Hepatocyte (in vitro differentiated cells): ENCODE measurements around the gene TSPO2.

Experiments used
- EZH2phosphoT487 ChIP-seq: fragments of 200-600 bp; sonication (generic); IDR thresholded peaks from one replicate; pipeline ENCODE4 v1.6.1; 2018; ENCODE audit warnings: antibody characterized with exemption, mild to moderate bottlenecking, low read depth, moderate library complexity; ENCODE audit not compliant: unreplicated experiment, severe bottlenecking
- TF ChIP-seq, protein P1 (sequence below): fragments of 200-600 bp; sonication (generic); IDR thresholded peaks from 2 replicates; pipeline ENCODE4 v1.5.1; 2016; ENCODE audit warnings: antibody characterized with exemption, mild to moderate bottlenecking; ENCODE audit not compliant: poor library complexity

DNA sequence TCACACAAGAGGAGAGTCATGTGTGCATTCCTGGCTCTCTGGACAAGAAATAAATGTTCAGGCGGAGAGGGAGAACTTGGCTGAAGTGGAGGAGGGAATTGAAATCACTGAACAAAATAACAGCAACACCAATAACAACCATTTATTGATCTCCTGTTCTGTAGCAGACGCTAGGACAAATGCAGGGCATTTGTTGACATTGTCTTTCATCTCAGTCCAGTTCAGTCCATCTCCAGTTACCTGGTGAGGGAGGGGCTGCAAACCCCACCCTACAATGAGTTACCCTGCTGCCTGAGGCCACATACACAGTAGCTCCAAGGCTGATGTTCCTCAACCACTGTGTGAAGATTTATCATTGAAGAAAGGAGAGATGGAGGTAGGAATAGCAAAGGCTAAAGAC is 30.6 kb upstream of the TSPO2 start:
- no peak for TF ChIP-seq EZH2phosphoT487
- TF ChIP-seq, protein P1, sequence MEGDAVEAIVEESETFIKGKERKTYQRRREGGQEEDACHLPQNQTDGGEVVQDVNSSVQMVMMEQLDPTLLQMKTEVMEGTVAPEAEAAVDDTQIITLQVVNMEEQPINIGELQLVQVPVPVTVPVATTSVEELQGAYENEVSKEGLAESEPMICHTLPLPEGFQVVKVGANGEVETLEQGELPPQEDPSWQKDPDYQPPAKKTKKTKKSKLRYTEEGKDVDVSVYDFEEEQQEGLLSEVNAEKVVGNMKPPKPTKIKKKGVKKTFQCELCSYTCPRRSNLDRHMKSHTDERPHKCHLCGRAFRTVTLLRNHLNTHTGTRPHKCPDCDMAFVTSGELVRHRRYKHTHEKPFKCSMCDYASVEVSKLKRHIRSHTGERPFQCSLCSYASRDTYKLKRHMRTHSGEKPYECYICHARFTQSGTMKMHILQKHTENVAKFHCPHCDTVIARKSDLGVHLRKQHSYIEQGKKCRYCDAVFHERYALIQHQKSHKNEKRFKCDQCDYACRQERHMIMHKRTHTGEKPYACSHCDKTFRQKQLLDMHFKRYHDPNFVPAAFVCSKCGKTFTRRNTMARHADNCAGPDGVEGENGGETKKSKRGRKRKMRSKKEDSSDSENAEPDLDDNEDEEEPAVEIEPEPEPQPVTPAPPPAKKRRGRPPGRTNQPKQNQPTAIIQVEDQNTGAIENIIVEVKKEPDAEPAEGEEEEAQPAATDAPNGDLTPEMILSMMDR: no peak
